H9 (cell line): ENCODE data around the gene TRIM38. TPM values are rescaled to one million over a fixed set of nuclear protein-coding genes. Genes with fewer than 3 reads are reported as not detected.

Source experiments
- DNase-seq: peaks from one replicate; pipeline ENCODE4 v3.0.0-alpha.2; 2017
- H2AFZ ChIP-seq: one replicate; pipeline ENCODE4 v1.6.1; 2013; ENCODE audit warnings: mild to moderate bottlenecking, low read length, control low read depth, moderate library complexity
- H2AK5ac ChIP-seq: 2 replicates; pipeline ENCODE4 v1.6.1; 2013; ENCODE audit warnings: low read length, control low read depth, mixed read lengths; ENCODE audit not compliant: insufficient read length
- H2BK120ac ChIP-seq: one replicate; pipeline ENCODE4 v1.6.1; 2013; ENCODE audit warnings: low read depth, mild to moderate bottlenecking, low read length, control low read depth, inconsistent platforms; ENCODE audit not compliant: poor library complexity, severe bottlenecking
- H2BK12ac ChIP-seq: 2 replicates; pipeline ENCODE4 v1.6.1; 2013; ENCODE audit warnings: low read length, control low read depth, mixed read lengths, low read depth; ENCODE audit not compliant: insufficient read length
- H2BK15ac ChIP-seq: 2 replicates; pipeline ENCODE4 v1.6.1; 2013; ENCODE audit warnings: low read depth, low read length, control low read depth
- H2BK20ac ChIP-seq: one replicate; pipeline ENCODE4 v1.6.1; 2013; ENCODE audit warnings: low read depth, mild to moderate bottlenecking, low read length, control low read depth, inconsistent platforms; ENCODE audit not compliant: poor library complexity, severe bottlenecking
- H2BK5ac ChIP-seq: 2 replicates; pipeline ENCODE4 v1.6.1; 2013; ENCODE audit warnings: low read length, control low read depth, mixed read lengths; ENCODE audit not compliant: insufficient read length
- H3K14ac ChIP-seq: 2 replicates; pipeline ENCODE4 v1.6.1; 2013; ENCODE audit warnings: low read length, control low read depth; ENCODE audit not compliant: insufficient read depth
- H3K18ac ChIP-seq: 2 replicates; pipeline ENCODE4 v1.6.1; 2013; ENCODE audit warnings: low read depth, mild to moderate bottlenecking, mixed read lengths, low read length, control low read depth; ENCODE audit not compliant: insufficient read length
- H3K23ac ChIP-seq: 2 replicates; pipeline ENCODE4 v1.6.1; 2013; ENCODE audit warnings: low read length, control low read depth, mixed read lengths, low read depth; ENCODE audit not compliant: insufficient read length
- H3K23me2 ChIP-seq: 2 replicates; pipeline ENCODE4 v1.6.1; 2013; ENCODE audit warnings: low read depth, mild to moderate bottlenecking, mixed read lengths, low read length, control low read depth; ENCODE audit not compliant: insufficient read length, poor library complexity, severe bottlenecking
- H3K27ac ChIP-seq: 2 replicates; pipeline ENCODE4 v1.5.1; 2013; ENCODE audit warnings: low read length, control low read depth, mixed read lengths, low read depth; ENCODE audit not compliant: insufficient read length
- H3K27me3 ChIP-seq: 2 replicates; pipeline ENCODE4 v1.6.1; 2013; ENCODE audit warnings: low read length, control low read depth, inconsistent platforms; ENCODE audit not compliant: insufficient read depth
- H3K4ac ChIP-seq: 2 replicates; pipeline ENCODE4 v1.6.1; 2013; ENCODE audit warnings: low read depth, mild to moderate bottlenecking, control low read depth, inconsistent platforms, low read length, moderate library complexity
- H3K4me1 ChIP-seq: 2 replicates; pipeline ENCODE4 v1.6.1; 2013; ENCODE audit warnings: low read length, control low read depth, inconsistent platforms; ENCODE audit not compliant: insufficient read depth
- H3K4me2 ChIP-seq: 2 replicates; pipeline ENCODE4 v1.6.1; 2013; ENCODE audit warnings: low read length, control low read depth, mixed read lengths; ENCODE audit not compliant: insufficient read length, insufficient read depth
- H3K56ac ChIP-seq: 2 replicates; pipeline ENCODE4 v1.6.1; 2013; ENCODE audit warnings: low read depth, mild to moderate bottlenecking, mixed read lengths, low read length, control low read depth; ENCODE audit not compliant: insufficient read length
- H3K79me1 ChIP-seq: 2 replicates; pipeline ENCODE4 v1.6.1; 2013; ENCODE audit warnings: low read depth, mild to moderate bottlenecking, moderate library complexity, low read length, control low read depth, inconsistent platforms; ENCODE audit not compliant: insufficient read depth, poor library complexity, severe bottlenecking
- H3K79me2 ChIP-seq: 2 replicates; pipeline ENCODE4 v1.6.1; 2013; ENCODE audit warnings: low read length, control low read depth, inconsistent platforms; ENCODE audit not compliant: insufficient read depth
- H3K9ac ChIP-seq: 2 replicates; pipeline ENCODE4 v1.6.1; 2013; ENCODE audit warnings: low read length, control low read depth, mixed read lengths; ENCODE audit not compliant: insufficient read length; ENCODE audit errors: extremely low read depth
- H3K9me3 ChIP-seq: one replicate; pipeline ENCODE4 v1.6.1; 2013; ENCODE audit warnings: low read depth, low read length, inconsistent platforms; ENCODE audit not compliant: control insufficient read depth
- H3T11ph ChIP-seq: one replicate; pipeline ENCODE4 v1.6.1; 2013; ENCODE audit warnings: mild to moderate bottlenecking, low read length, control low read depth, inconsistent platforms
- H4K20me1 ChIP-seq: one replicate; pipeline ENCODE4 v1.6.1; 2013; ENCODE audit not compliant: control insufficient read depth, insufficient read length, insufficient read depth
- H4K5ac ChIP-seq: 2 replicates; pipeline ENCODE4 v1.6.1; 2013; ENCODE audit warnings: low read depth, mild to moderate bottlenecking, mixed read lengths, low read length, control low read depth; ENCODE audit not compliant: insufficient read length
- H4K8ac ChIP-seq: replicated peaks from 2 replicates; pipeline ENCODE4 v1.6.1; 2013; ENCODE audit warnings: low read length, control low read depth, mixed read lengths, low read depth; ENCODE audit not compliant: insufficient read length
- H4K91ac ChIP-seq: 2 replicates; pipeline ENCODE4 v1.6.1; 2013; ENCODE audit warnings: low read depth, mild to moderate bottlenecking, moderate library complexity, mixed read lengths, low read length, control low read depth; ENCODE audit not compliant: insufficient read length
- H3K27ac Mint-ChIP-seq, 3 experiments: 2 replicates in 2 of 3; 3 replicates in 1 of 3; pipeline ENCODE4 v1.8.0; 2020 to 2021; ENCODE audit warnings: mixed read lengths in 3 of 3, mild to moderate bottlenecking in 1 of 3, moderate library complexity in 1 of 3
- H3K27me3 Mint-ChIP-seq: 2 replicates; pipeline ENCODE4 v1.8.0; 2021; ENCODE audit warnings: low read depth, mild to moderate bottlenecking, moderate library complexity, mixed read lengths
- H3K36me3 Mint-ChIP-seq, 3 experiments: 2 replicates in 2 of 3; 3 replicates in 1 of 3; pipeline ENCODE4 v1.8.0; 2020 to 2021; ENCODE audit warnings: low read depth in 3 of 3, mixed read lengths in 3 of 3; ENCODE audit not compliant: insufficient read depth in 1 of 3
- H3K4me1 Mint-ChIP-seq, 2 experiments: 2 replicates each; pipeline ENCODE4 v1.8.0; 2020; ENCODE audit warnings: mixed read lengths in 2 of 2
- H3K4me3 Mint-ChIP-seq, 2 experiments: 2 replicates in 1 of 2; 3 replicates in 1 of 2; pipeline ENCODE4 v1.8.0; 2020 to 2021; ENCODE audit warnings: mild to moderate bottlenecking in 2 of 2, mixed read lengths in 2 of 2, moderate library complexity in 1 of 2
- H3K9me3 Mint-ChIP-seq, 2 experiments: 2 replicates in 1 of 2; 3 replicates in 1 of 2; pipeline ENCODE4 v1.8.0; 2020; ENCODE audit warnings: mild to moderate bottlenecking in 2 of 2, mixed read lengths in 2 of 2, moderate library complexity in 1 of 2
- WGBS: extraction: QIAGEN DNeasy Blood & Tissue Kit; methylation state at CpG from one replicate; pipeline ENCODE4 v1.1.7; 2013; ENCODE audit warnings: missing lambda C conversion rate, low lambda C conversion rate, mixed read lengths; ENCODE audit not compliant: insufficient read length; ENCODE audit errors: extremely low coverage; 5-methylcytosine and 5-hydroxymethylcytosine counted together
- total RNA-seq: library from RNA; stranded (reverse); gene quantifications from 2 replicates; pipeline ENCODE4 v1.2.1, GENCODE V29; 2021
- TF ChIP-seq, protein P1 (sequence below): fragments of 200-600 bp; sonication (generic); conservative IDR thresholded peaks from 3 replicates; pipeline ENCODE4 v1.8.0; 2021; ENCODE audit warnings: antibody characterized with exemption, mild to moderate bottlenecking

Gene TRIM38
- total RNA-seq, 1 experiment from 2014 or later: 0.61 TPM

DNA sequence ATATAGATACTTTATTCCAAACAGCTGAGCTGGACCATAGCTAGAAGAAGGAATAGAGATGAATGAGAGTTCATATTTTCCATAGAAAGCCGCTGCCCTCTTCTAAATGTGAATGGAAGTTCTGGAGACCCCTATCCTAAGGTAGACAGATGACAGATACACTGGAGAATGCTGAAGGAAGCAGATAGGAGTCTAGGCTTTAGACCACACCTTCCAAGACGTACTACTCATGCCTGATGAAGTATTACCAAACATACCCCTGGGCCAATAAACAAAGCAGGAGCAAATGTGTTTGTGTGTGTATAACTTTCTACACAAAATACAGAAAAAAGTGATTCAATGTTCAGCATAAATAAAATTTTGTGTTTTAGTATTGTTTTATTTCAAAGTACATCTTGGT lies 23.0 kb upstream of the TRIM38 start:
- H3K9ac ChIP-seq: no peak overlapping the region
- H4K91ac ChIP-seq: no peak overlapping the region
- no peak overlapping the region for H2BK15ac ChIP-seq
- no peak overlapping the region for H2BK20ac ChIP-seq
- Mint-ChIP-seq H3K36me3 (no peaks in the 10 kb centered on the region), H3K27me3 (no peaks in the 10 kb centered on the region), H3K9me3 (no peaks in the 10 kb centered on the region), H3K27ac (no peak overlapping the region), H3K4me1 (no peaks in the 10 kb centered on the region), H3K4me3 (no peak overlapping the region)
- no peak overlapping the region for H3K4me2 ChIP-seq
- H3K79me2 ChIP-seq: no peaks in the 10 kb centered on the region
- H3K23ac ChIP-seq: no peak overlapping the region
- no peaks in the 10 kb centered on the region for H4K20me1 ChIP-seq
- H4K5ac ChIP-seq: no peak overlapping the region
- TF ChIP-seq, protein P1, sequence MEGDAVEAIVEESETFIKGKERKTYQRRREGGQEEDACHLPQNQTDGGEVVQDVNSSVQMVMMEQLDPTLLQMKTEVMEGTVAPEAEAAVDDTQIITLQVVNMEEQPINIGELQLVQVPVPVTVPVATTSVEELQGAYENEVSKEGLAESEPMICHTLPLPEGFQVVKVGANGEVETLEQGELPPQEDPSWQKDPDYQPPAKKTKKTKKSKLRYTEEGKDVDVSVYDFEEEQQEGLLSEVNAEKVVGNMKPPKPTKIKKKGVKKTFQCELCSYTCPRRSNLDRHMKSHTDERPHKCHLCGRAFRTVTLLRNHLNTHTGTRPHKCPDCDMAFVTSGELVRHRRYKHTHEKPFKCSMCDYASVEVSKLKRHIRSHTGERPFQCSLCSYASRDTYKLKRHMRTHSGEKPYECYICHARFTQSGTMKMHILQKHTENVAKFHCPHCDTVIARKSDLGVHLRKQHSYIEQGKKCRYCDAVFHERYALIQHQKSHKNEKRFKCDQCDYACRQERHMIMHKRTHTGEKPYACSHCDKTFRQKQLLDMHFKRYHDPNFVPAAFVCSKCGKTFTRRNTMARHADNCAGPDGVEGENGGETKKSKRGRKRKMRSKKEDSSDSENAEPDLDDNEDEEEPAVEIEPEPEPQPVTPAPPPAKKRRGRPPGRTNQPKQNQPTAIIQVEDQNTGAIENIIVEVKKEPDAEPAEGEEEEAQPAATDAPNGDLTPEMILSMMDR: no peak
- DNase-seq: no peak
- H3T11ph ChIP-seq: no peak overlapping the region
- no peak overlapping the region for H2BK12ac ChIP-seq
- no peaks in the 10 kb centered on the region for H3K27me3 ChIP-seq
- no peak overlapping the region for H2AFZ ChIP-seq
- no CpG with 5 or more reads among the region's 2 CpGs for WGBS
- H2BK5ac ChIP-seq: no peak overlapping the region
- H3K4ac ChIP-seq: no peak overlapping the region
- no peak overlapping the region for H3K56ac ChIP-seq
- H3K23me2 ChIP-seq: no peaks in the 10 kb centered on the region
- no peak overlapping the region for H2AK5ac ChIP-seq
- H3K9me3 ChIP-seq: no peaks in the 10 kb centered on the region
- H3K27ac ChIP-seq: no peak overlapping the region
- H2BK120ac ChIP-seq: no peak overlapping the region
- H3K4me1 ChIP-seq: no peaks in the 10 kb centered on the region
- H3K14ac ChIP-seq: no peak overlapping the region
- H3K18ac ChIP-seq: no peak overlapping the region
- H3K79me1 ChIP-seq: no peaks in the 10 kb centered on the region
- no peak overlapping the region for H4K8ac ChIP-seq
